Adrenal gland (tissue), 12 donors: ENCODE measurements around the gene RALGAPA1. TPM values are rescaled to one million over a fixed set of nuclear protein-coding genes. Genes with fewer than 3 reads are reported as not detected.

ENCODE experiments used
- DNase-seq, 7 donors: peaks; one replicate each; pipeline ENCODE4 v3.0.0-alpha.2; 2019 to 2020
- H3K27ac ChIP-seq, 5 donors: fragments of 200-600 bp; sonication (generic) in 4 of 5; 1 replicate in 3 of 5; 2 replicates in 2 of 5; pipeline versions ENCODE4 v1.5.1 to v1.8.0; 2016 to 2020; ENCODE audit warnings: mild to moderate bottlenecking in 1 of 5
- H3K27me3 ChIP-seq: fragments of 200-600 bp; 2 replicates; pipeline ENCODE4 v1.8.0; 2021
- H3K36me3 ChIP-seq, 2 donors: fragments of 200-600 bp; replicated peaks in 1 of 2; 1 replicate in 1 of 2; 2 replicates in 1 of 2; pipeline versions ENCODE4 v1.5.1 to v1.8.0; 2018 to 2022
- H3K4me1 ChIP-seq, 2 donors: fragments of 200-600 bp; replicated peaks in 1 of 2; 1 replicate in 1 of 2; 2 replicates in 1 of 2; pipeline versions ENCODE4 v1.5.1 to v1.8.0; 2018 to 2021
- H3K4me3 ChIP-seq, 4 donors: fragments of 200-600 bp; sonication (generic) in 3 of 4; one replicate each; pipeline ENCODE4 v1.5.1; 2016 to 2018
- H3K9me3 ChIP-seq, 3 donors: fragments of 200-600 bp; sonication (generic) in 1 of 3; replicated peaks in 1 of 3; 1 replicate in 2 of 3; 2 replicates in 1 of 3; pipeline versions ENCODE4 v1.5.1 to v1.8.0; 2016 to 2021
- POLR2A ChIP-seq, 2 donors: fragments of 450-650 bp; IDR thresholded peaks; one replicate each; pipeline ENCODE4 v1.6.1; 2017; ENCODE audit warnings: antibody characterized with exemption in 2 of 2, mild to moderate bottlenecking in 2 of 2, moderate library complexity in 1 of 2
- whole genome bisulfite sequencing, 4 donors: extraction: QIAGEN DNeasy Blood & Tissue Kit in 2 of 4; methylation state at CpG; one replicate each; pipeline versions ENCODE4 v1.1.5 to v1.1.7; 2013 to 2017; 5-methylcytosine and 5-hydroxymethylcytosine counted together
- intact Hi-C, 2 donors: fragments of 100-400 bp; cut with DNase I; formaldehyde crosslinking; loops; one replicate each; pipeline versions ENCODE4 v1.14.1 to v1.15.0; 2022 to 2023
- polyA plus RNA-seq, 3 donors: library from polyadenylated mRNA; stranded (reverse); fragments of 200-250 nt in 2 of 3; fragments of 350-450 nt in 1 of 3; fragmentation: Illumina TruSeq in 1 of 3; extraction: RNeasy Lipid Tissue Mini Kit (QIAGEN cat#74804) in 1 of 3; gene quantifications; one replicate each; pipeline ENCODE4 v1.2.3, GENCODE V29; 2013 to 2014
- total RNA-seq, 9 donors: library from RNA; depleted of rRNA in 4 of 9; stranded (reverse); fragments of >200 nt in 4 of 9; fragments of 120-200 nt in 1 of 9; fragmentation: NEBNext Ultra II Directional in 1 of 9; extraction: Animal tissue kit (Norgen Biotek cat#: 25700) in 1 of 9; gene quantifications; one replicate each; pipeline versions ENCODE4 v1.1.0 to v1.2.4, GENCODE V29; 2013 to 2023
- TF ChIP-seq, protein P1 (sequence below), 6 experiments: fragments of 450-650 bp in 4 of 6; fragments of 200-600 bp in 2 of 6; sonication (generic) in 1 of 6; IDR thresholded peaks; 1 replicate in 5 of 6; 2 replicates in 1 of 6; pipeline versions ENCODE4 v1.5.1 to v1.8.0; 2016 to 2021; ENCODE audit warnings: antibody characterized with exemption in 6 of 6, mild to moderate bottlenecking in 2 of 6, moderate library complexity in 1 of 6
- donor health status: healthy with polysubstance abuse.
- donor health status: Bipolar disorder and iron deficiency.
- donor health status: DM: yes; HTN: yes; CAD: no.
- donor health status: DM: no; HTN: no; CAD: no.
- donor health status: DM: no; HTN: no; CAD: no.
- donor health status: DM: yes; HTN: yes; CAD: no.

Gene RALGAPA1
- total and polyA plus RNA-seq, 12 donors = 31.7 to 116 (median 64.8) TPM

DNA sequence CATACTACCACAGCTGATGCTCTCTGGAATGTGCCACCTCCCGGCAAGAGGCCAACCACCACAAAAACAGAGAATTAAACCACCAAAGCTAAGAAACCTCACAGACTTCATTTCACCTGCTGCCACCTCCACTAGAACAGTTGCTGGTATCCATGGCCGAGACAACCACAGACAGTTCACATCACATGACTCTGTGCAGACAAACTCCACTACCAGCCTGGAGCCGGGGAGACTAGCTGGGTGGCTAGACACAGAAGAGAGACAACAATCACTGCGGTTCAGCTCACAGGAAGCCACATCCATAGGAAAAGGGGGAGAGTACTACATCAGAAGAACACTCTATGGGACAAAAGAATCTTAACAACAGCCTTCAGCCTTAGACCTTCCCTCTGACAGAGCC, 78.2 kb downstream of the RALGAPA1 start:
- Histone ChIP-seq H3K36me3 (peaks cover 0 to 5% of the 10 kb centered on the region in 2 donors), H3K27ac (no peak overlapping the region), H3K4me3 (no peak overlapping the region), H3K9me3 (no peaks in the 10 kb centered on the region), H3K27me3 (no peaks in the 10 kb centered on the region), H3K4me1 (no peaks in the 10 kb centered on the region)
- intact Hi-C loops = no loop called here
- TF ChIP-seq POLR2A (IDR thresholded peaks at IDR 0.05) = no peak
- TF ChIP-seq, protein P1, sequence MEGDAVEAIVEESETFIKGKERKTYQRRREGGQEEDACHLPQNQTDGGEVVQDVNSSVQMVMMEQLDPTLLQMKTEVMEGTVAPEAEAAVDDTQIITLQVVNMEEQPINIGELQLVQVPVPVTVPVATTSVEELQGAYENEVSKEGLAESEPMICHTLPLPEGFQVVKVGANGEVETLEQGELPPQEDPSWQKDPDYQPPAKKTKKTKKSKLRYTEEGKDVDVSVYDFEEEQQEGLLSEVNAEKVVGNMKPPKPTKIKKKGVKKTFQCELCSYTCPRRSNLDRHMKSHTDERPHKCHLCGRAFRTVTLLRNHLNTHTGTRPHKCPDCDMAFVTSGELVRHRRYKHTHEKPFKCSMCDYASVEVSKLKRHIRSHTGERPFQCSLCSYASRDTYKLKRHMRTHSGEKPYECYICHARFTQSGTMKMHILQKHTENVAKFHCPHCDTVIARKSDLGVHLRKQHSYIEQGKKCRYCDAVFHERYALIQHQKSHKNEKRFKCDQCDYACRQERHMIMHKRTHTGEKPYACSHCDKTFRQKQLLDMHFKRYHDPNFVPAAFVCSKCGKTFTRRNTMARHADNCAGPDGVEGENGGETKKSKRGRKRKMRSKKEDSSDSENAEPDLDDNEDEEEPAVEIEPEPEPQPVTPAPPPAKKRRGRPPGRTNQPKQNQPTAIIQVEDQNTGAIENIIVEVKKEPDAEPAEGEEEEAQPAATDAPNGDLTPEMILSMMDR (IDR thresholded peaks at IDR 0.05) = no peak
- DNase-seq = no peak
- 96 to 100% (median 98%) methylated on average over 4 of the region's 4 CpGs for WGBS, 4 donors

DNA sequence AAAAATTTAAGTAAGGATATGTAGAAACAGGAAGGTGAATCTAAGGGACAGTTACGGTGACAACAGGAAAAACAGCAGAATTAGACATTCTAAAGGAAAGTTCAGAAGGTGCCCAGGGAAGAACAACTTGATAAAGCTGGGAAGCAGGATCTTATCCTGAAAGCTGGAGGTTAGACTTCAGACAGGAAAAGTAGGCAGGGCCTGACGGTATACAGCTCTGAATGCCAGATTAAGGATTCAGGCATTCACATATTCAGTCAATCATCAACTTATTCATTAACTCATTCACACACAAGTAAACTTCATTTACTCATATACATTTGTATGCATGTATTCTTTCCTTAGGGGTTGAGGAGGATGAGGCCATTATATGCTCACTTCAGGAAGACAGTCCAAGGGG, 81.3 kb downstream of the RALGAPA1 start:
- WGBS, 4 donors = 86 to 89% (median 87%) methylated on average over 2 of the region's 2 CpGs
- TF ChIP-seq, protein P1 (IDR thresholded peaks at IDR 0.05) = no peak
- TF ChIP-seq POLR2A (IDR thresholded peaks at IDR 0.05) = no peak
- DNase-seq = no peak
- intact Hi-C loops = no loop called here
- Histone ChIP-seq H3K4me3 (no peak overlapping the region), H3K36me3 (peaks cover 0 to 5% of the 10 kb centered on the region in 2 donors), H3K27ac (no peak overlapping the region), H3K9me3 (no peaks in the 10 kb centered on the region), H3K4me1 (peaks cover 0 to 6% of the 10 kb centered on the region in 2 donors), H3K27me3 (no peaks in the 10 kb centered on the region)

DNA sequence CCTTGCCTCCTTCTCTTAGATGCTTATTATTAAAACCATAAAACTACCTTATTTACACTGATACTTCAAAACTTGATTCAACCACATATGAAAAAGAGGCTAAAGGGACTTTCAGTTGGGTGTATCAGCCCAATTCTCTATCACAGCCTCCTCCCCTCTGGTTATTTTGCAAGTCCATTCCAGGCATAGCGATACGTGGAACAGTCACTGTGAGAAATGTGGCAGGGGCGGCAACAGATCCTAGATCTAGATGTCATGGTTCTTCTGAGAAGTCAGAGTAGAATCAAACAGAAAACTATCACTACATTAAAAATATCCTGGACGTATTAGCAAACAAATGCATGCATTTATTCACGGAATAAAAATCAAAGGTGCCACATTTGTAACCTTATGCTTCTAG, 83.2 kb downstream of the RALGAPA1 start:
- TF ChIP-seq, protein P1 (IDR thresholded peaks at IDR 0.05) = no peak
- TF ChIP-seq POLR2A (IDR thresholded peaks at IDR 0.05) = no peak
- 95 to 99% (median 98%) methylated on average over 5 of the region's 5 CpGs for WGBS, 4 donors
- H3K36me3 ChIP-seq = peaks cover 0 to 18% of the 10 kb centered on the region in 2 donors

DNA sequence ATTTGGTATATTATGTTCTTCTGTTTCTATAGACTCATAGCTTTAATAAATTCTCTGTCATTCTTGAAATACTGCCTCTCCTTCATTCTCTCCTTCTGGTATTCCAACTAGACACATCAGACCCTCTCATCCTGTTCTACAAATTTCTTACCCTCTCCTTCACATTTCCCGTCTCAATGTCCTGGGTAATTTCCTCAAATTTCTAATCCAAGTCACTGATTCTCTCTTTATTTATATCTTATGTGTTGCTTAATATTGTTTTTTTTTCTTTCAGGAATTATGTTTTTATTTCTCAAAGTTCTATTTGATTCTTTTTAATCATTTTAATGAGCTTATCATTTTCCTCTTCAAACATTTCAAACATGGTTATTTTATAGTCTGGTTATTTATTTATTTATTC, 94.0 kb downstream of the RALGAPA1 start:
- no peak for DNase-seq
- TF ChIP-seq POLR2A (IDR thresholded peaks at IDR 0.05) = no peak
- TF ChIP-seq, protein P1 (IDR thresholded peaks at IDR 0.05) = no peak
- no peak overlapping the region for H3K27ac ChIP-seq
- H3K9me3 ChIP-seq = no peaks in the 10 kb centered on the region
- intact Hi-C loops = no loop called here
- H3K36me3 ChIP-seq = peaks cover 0 to 25% of the 10 kb centered on the region in 2 donors
- no peak overlapping the region for H3K4me3 ChIP-seq
- WGBS, 4 donors = 95 to 100% (median 97%) methylated on average over 1 of the region's 1 CpG
- H3K27me3 ChIP-seq = no peaks in the 10 kb centered on the region
- no peaks in the 10 kb centered on the region for H3K4me1 ChIP-seq

More for the DNA sequence above, 83.2 kb downstream of the RALGAPA1 start:
- DNase-seq = no peak
- Histone ChIP-seq H3K27me3 (no peaks in the 10 kb centered on the region), H3K9me3 (no peaks in the 10 kb centered on the region), H3K4me1 (peaks cover 0 to 6% of the 10 kb centered on the region in 2 donors), H3K27ac (no peak overlapping the region), H3K4me3 (no peak overlapping the region)
- intact Hi-C loops = no loop called here
